ENCODE results near the gene TMEM88.

TMEM88 gene

DNA sequence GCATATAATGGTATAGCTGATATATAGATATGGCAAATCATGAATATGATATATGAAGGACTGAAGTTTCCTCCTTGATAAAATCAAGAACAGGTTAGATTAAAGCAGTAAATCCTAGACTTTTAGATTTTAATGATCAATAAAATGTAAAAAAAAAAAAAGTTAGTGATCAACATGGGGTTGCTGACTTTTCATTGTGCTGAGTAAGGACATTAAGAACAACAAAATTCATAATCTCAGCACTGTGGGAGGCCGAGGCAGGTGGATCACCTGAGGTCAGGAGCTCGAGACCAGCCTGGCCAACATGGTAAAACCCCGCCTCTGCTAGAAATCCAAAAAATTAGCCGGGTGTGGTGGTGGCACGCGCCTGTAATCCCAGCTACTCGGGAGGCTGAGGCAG, 23.4 kb downstream of the TMEM88 start:
- no peaks in the 10 kb centered on the region for H3K27me3 Mint-ChIP-seq
- DNase-seq (no peak), ATAC-seq (no peak)
- no peaks in the 10 kb centered on the region for H3K9me3 Mint-ChIP-seq
- H3K4me1 Mint-ChIP-seq = no peaks in the 10 kb centered on the region
- H3K27ac Mint-ChIP-seq = no peak overlapping the region
- H3K4me3 Mint-ChIP-seq = no peak overlapping the region
- peaks cover 8% of the 10 kb centered on the region for H3K36me3 Mint-ChIP-seq (ENCODE audit: low read depth)

DNA sequence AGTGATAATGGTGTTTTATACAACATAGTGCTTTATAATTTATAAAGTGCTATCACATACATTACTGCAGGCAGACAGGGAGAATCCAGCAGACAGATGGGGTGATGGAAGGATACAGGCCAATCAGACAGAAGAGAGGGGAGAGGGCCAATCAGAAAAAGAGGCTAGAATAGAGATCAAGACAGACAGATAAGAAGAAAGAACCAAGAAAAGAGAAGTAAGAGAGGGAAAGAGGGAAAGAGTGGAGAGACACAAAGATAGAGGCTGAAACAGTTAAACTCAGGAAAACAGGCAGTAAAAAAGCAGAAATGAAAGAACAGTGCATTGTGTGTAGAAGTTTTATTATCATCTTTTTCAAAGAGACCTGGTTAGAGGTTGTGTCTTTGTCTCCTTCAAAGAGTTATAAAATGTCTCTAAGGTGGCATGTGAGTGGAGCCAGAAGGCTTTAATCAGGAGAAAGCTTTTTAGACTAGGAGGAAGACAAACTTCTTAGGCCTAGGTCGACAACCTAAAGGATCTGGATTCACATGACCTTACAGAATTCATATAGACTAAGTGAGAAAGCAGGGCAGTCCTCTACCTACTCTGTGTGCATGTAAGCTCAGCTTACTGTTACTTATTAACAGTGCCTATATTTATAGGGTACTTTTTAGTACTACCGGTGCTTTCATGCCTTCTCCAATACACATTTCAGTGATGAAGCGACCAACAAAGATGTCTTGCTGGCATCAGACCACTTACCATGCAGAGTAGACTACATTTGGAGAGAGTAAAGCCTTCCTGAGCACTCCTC, 25.4 kb downstream of the TMEM88 start:
- Mint-ChIP-seq H3K27ac (no peak overlapping the region), H3K9me3 (no peaks in the 10 kb centered on the region), H3K4me1 (no peaks in the 10 kb centered on the region), H3K4me3 (no peak overlapping the region), H3K36me3 (ENCODE audit: low read depth) (peaks cover 4% of the 10 kb centered on the region), H3K27me3 (no peaks in the 10 kb centered on the region)
- DNase-seq (no peak), ATAC-seq (no peak)

DNA sequence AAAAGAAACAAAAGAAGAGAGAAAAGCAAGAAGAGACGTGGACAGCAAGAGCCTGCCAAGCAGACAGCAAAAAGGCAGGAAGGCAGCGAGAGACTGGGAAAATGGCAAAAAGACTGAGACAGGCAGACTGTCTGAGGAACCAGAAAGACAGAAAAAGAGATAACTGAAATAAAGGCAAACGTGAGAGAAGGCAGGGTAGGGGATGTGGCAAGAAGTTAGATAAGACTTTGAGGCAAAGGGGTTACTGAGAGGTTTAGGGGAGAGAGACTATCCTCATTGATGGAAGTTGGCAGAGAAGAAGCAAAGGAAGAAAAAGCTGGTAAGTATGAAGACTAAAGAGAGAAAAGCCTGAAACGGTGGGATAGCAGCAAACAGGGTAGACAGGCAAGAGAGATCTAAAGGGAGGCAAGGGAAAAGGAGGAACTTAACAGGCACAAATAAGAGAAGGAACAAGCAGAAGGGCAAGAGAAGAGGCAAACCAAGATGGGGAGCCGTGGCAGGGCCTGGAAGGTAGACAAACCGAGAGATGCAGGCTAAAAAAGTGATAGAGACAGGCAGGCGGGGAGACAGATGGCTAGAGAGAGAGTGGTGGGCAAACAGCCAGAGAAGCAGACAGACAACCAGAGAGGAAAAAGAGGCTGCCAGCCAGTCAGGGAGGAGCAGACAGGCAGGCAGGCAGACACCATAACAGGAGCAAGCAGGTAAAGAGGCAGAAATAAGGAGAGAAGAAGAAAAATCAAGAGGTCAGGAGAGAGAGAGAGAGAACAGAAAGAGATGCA, 26.6 kb downstream of the TMEM88 start:
- DNase-seq (no peak), ATAC-seq (no peak)
- Mint-ChIP-seq H3K36me3 (ENCODE audit: low read depth) (peaks cover 2% of the 10 kb centered on the region), H3K9me3 (no peaks in the 10 kb centered on the region), H3K27ac (no peak overlapping the region), H3K27me3 (no peaks in the 10 kb centered on the region), H3K4me1 (peaks cover 4% of the 10 kb centered on the region), H3K4me3 (no peak overlapping the region)

DNA sequence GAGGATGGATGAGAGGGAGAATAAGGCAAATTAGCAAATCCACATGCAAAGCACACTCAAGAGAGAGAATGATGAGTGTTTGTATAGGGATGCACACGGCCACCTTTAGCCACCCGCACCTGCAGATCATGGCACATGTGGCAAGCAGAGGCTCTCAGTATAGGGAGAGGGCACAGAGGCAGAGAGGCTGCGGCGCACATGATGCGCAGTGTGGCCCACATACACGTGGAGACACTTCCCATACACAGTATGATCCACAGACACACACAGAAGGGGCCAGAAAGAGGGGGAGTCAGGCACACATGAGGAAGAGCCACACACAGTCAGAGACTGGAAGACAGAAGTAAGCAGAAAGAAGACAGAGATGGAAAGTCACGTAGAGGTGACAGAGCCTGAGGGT, 27.2 kb downstream of the TMEM88 start:
- DNase-seq (no peak), ATAC-seq (no peak)
- H3K4me1 Mint-ChIP-seq = peaks cover 6% of the 10 kb centered on the region
- H3K27me3 Mint-ChIP-seq = no peaks in the 10 kb centered on the region
- no peak overlapping the region for H3K27ac Mint-ChIP-seq
- H3K36me3 Mint-ChIP-seq (ENCODE audit: low read depth) = peaks cover 2% of the 10 kb centered on the region
- H3K4me3 Mint-ChIP-seq = no peak overlapping the region
- H3K9me3 Mint-ChIP-seq = no peaks in the 10 kb centered on the region

DNA sequence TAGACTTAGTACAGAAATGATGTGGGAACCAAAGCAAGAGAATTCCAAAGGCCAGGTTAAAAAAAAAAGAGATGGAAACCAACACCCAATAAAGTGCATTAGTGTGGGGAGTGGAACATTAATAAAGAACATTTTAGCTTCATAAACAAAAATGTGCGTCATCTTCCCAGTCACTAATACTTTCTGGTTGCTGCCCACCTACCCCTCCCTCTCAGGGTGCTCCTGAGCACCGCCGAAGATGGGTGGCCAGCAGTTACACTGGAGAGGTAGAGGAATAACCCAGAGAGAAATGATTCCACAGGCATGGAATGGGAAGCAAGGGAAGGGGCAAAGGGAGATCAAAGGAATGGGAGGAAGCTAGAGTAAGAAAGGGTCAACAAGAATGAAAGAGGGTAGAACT, 27.8 kb downstream of the TMEM88 start:
- no peak for DNase-seq
- H3K9me3 Mint-ChIP-seq = no peaks in the 10 kb centered on the region
- peaks cover 6% of the 10 kb centered on the region for H3K4me1 Mint-ChIP-seq
- no peak overlapping the region for H3K27ac Mint-ChIP-seq
- H3K27me3 Mint-ChIP-seq = no peaks in the 10 kb centered on the region
- no peak overlapping the region for H3K4me3 Mint-ChIP-seq
- ATAC-seq = no peak
- peaks cover 2% of the 10 kb centered on the region for H3K36me3 Mint-ChIP-seq (ENCODE audit: low read depth)

DNA sequence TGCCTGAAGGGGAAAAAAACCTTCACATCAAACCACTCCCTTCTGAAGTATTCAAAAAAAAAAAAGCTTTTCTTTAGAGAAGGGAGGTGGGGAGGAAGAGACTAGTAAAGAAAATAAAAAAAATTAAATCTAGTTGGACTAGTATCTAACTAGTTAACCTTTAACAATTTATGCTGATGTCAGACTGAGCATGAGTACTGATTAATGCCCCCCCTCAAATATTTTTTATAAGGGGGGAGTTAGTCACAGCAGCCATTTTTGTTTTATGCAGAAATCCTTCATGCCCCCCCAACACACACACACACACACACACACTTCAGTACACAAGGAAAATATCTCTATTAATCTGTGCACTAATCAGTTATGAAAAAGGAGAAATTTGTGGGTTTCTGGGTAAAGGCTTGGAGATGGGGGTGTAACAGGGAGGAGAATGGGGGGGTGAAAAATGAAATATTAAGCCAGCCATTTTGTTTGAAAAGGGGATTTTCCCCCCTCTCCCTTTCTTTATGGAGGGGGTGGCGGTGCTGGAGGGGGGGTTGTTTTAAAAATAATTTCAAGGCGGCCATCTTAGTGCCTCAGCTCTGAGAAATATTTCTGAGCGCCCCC, 29.0 kb downstream of the TMEM88 start:
- Mint-ChIP-seq H3K36me3 (ENCODE audit: low read depth) (peaks cover 2% of the 10 kb centered on the region), H3K4me3 (peak overlapping the region; percentile 73), H3K27ac (peak overlapping the region; percentile 75), H3K27me3 (no peaks in the 10 kb centered on the region), H3K4me1 (peaks cover 6% of the 10 kb centered on the region), H3K9me3 (no peaks in the 10 kb centered on the region)
- ATAC-seq (no peak), DNase-seq (peak; percentile 18)

DNA sequence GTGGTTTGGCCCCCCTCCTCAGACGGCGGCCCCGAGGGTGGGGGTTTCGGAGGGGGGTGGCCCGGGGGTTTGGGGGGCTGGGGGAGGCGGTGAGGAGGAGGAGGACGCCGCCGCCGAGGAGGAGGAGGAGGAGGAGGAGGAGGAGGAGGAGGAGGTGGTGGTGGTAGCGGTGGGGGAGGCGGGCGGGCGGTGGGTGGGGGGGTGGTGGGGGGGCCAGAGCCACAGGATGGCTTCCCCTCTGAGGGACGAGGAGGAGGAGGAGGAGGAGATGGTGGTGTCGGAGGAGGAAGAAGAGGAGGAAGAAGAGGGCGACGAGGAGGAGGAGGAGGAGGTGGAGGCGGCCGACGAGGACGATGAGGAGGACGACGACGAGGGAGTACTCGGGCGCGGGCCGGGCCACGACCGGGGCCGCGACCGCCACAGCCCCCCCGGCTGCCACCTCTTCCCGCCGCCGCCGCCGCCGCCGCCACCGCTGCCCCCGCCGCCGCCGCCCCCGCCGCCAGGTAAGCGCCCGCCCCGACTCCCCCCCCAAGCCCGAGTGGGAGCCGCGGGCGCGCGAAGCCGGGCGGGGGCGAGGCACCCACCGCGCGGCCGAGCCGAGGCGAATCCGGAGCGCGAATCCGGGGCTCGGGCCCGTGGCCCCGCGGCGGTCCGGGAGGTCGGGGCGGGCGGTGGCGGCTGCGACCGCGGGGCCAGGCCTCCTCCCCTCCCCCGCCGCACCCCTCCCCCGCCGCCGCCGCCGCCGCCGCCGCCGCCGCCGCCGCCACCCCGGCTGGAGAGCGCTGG, 29.9 kb downstream of the TMEM88 start:
- Mint-ChIP-seq H3K9me3 (no peaks in the 10 kb centered on the region), H3K27me3 (no peaks in the 10 kb centered on the region), H3K27ac (peak overlapping the region; percentile 47), H3K4me1 (peaks cover 6% of the 10 kb centered on the region), H3K36me3 (ENCODE audit: low read depth) (peaks cover 7% of the 10 kb centered on the region), H3K4me3 (peak overlapping the region; percentile 69)
- DNase-seq (peak; percentile 29), ATAC-seq (no peak)

DNA sequence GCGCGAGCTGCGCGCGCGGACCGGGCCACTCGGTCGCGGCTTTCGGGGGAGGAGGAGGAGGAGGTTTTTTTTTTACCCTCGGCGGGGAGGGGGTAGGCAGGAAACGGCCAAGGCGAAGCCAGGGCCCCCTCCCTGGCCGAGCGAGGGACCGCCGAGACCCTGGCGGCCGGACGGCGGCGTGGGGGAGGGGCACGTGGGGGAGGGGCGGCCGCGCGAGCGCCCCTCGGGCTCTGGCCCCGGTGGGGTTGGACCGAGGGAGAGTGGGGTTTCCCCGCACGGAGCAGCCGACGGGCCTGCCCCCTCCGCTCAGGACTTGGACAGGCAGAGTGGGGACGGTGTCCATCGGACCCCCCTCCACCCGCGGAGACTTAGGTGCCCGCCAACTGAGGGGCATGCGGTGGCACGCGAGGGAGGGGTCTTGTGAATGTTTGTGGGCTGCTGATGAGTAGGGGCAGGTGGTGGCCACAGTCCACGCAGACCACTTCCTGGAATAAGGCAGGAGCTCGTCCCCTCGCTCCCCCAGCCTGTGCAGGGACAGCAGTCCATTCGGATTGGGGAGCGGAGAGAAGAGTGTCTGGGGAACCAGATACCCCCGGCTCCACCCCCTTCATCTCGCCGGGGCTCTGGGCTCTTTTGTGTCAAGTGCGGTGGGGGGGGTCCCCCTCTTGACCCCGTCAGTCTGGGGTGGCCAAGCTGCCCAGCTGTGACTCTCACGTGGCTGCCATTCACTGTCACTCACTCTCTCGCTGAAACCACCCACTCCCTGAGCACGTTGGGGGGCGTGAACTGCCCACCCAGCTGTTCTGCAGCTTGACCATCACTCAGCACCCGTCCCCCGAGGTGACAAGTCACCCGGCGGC, 30.7 kb downstream of the TMEM88 start:
- ATAC-seq (peak; percentile 16), DNase-seq (peak; percentile 63)
- no peaks in the 10 kb centered on the region for H3K9me3 Mint-ChIP-seq
- H3K36me3 Mint-ChIP-seq (ENCODE audit: low read depth) = peaks cover 15% of the 10 kb centered on the region
- H3K4me1 Mint-ChIP-seq = peaks cover 10% of the 10 kb centered on the region
- no peak overlapping the region for H3K27ac Mint-ChIP-seq
- H3K27me3 Mint-ChIP-seq = no peaks in the 10 kb centered on the region
- H3K4me3 Mint-ChIP-seq = no peak overlapping the region

DNA sequence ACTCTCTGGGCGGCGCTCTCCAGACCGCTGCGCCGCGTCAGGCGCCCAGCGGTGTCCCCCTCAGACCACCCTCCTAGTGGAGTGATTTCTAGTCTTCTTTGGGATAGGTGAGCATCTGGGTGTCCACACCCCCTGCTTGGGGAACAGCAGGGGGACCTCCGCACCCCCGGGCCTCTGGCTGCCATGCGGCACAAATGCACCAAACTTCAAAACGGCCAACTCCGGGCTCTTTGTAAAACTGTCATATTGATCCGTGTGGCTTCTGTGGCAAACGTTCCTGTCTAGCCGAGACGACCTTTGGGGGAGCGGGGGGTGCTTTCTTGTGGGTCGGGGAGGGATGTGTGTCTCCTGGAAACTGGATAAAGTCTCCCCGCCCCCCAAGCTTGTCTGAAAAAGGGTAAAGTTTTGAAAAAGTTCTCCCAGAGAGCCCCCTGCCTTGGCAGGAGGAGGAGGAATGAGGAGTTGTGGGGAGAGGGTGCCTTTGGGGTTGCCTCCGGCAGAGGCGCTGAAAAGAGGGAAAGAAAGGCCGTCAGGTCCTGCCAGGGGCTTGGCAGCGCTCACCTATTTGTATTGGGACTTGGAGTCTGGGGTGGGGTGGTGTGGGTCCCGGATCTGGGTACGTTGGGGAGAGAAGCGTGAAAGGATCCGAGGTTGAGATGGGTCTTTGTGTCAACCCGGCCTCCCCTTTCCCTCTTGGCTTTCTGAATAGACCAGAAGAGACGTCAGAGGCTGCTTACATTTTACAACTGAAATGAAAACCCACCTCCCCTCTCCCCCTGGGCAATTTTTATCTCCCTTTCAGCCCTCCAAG, 31.6 kb downstream of the TMEM88 start:
- Mint-ChIP-seq H3K4me3 (no peak overlapping the region), H3K9me3 (no peaks in the 10 kb centered on the region), H3K36me3 (ENCODE audit: low read depth) (peaks cover 22% of the 10 kb centered on the region), H3K27me3 (no peaks in the 10 kb centered on the region), H3K4me1 (peaks cover 10% of the 10 kb centered on the region), H3K27ac (no peak overlapping the region)
- ATAC-seq (peak; percentile 6), DNase-seq (peak; percentile 69)

DNA sequence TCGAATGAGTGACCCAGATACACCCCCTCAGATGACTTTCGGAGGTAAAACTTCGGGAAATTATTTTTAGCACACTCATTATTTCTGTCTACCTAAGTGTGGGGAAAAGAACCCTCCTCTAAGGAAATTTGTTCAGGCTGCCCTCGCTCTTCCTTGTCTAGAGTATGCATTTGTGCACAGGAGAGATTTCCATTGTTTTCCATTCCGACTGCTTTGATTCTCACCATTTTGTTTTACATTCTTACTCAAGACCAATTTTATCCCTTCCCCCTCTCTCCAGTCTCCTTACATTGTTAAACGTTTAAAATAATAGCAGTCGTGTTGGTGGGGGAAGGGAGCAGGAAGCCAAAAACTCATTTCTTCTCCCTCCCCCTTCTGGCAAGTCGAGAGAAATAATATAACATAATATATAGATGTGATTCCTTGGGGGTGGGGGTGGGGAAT, 32.2 kb downstream of the TMEM88 start:
- Mint-ChIP-seq H3K9me3 (no peaks in the 10 kb centered on the region), H3K27me3 (no peaks in the 10 kb centered on the region), H3K4me3 (no peak overlapping the region), H3K27ac (no peak overlapping the region), H3K4me1 (peaks cover 10% of the 10 kb centered on the region), H3K36me3 (ENCODE audit: low read depth) (peaks cover 26% of the 10 kb centered on the region)
- no peak for DNase-seq
- ATAC-seq = no peak

DNA sequence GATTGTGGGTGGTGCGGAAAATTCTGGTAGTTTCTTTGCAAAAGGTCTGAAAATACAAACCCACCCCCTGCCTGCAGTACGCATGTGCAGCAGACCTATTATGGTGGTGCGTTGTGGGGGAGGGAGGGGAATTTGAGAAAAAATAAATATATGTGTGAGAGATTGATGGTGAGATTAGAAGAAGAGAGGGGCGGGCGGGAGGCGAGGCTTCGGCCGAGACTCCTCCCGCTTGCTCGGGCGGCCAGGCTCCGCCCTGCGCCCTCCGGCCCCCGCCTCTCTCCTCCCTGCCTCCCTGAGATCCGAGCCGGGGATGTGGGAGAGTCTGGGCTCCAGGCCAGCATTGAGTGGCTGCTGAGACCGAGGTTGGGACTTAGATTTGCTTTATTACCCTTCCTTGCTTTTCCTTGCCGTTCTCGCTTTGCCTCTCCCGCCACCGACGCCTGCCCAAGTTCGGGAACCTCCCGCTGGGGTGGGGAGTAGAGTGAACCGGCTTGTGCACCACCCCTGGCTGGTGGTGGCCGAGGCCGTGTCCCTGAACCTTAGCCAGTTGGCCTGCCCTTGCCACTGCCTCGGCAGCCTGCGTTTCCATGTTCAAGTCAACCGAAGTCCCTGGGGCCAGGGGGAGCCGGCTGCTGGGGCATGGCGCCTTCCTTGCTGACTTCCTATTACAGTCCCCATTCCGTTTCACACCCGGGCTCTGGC, 32.8 kb downstream of the TMEM88 start:
- peak; percentile 76 for ATAC-seq
- no peak overlapping the region for H3K27ac Mint-ChIP-seq
- H3K4me3 Mint-ChIP-seq = no peak overlapping the region
- peaks cover 10% of the 10 kb centered on the region for H3K4me1 Mint-ChIP-seq
- DNase-seq = peak; percentile 85
- no peaks in the 10 kb centered on the region for H3K9me3 Mint-ChIP-seq
- no peaks in the 10 kb centered on the region for H3K27me3 Mint-ChIP-seq
- H3K36me3 Mint-ChIP-seq (ENCODE audit: low read depth) = peaks cover 27% of the 10 kb centered on the region

DNA sequence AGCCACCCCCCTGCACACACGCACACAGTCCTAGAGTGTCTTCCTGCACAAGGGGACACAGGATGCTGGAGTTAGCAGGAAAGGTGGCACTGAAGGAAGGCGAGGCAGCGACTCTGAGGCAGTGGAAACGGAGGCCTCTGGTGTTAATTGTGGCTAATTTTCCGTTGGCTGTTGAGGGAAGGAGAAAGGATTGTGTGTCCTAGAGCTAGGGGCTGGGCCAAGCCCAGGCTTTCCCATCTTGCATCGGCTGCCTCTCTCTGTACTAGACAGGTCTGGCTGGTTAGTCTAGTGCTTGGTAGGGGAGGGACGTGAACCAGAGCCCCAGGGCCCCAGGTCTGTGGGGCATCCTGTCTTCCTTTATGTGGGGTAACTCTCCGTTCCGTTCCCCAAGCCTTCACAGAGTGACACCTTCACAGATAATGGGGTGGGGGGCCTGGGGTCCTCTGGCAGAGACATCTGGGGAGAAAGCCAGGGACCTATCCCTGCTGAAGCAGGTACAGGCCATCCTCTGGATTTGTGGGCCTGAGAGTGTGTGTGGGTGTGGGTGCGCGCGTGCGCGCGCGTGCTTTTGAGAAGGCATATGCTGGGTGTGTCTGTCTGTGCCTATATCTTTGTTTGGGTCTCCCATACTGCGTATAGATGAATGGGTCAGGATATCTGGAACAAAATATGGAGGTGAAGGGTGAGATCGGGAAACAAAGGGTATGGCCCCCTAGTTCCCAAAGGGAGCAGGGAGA, 33.5 kb downstream of the TMEM88 start, which contains the start of gene CHD3:
CHD3 (plus strand) TSS at position 606 of the 737 bp plus-strand sequence. CDS start 212 bp downstream, outside the sequence.
- H3K36me3 Mint-ChIP-seq (ENCODE audit: low read depth) = peaks cover 27% of the 10 kb centered on the region
- H3K27me3 Mint-ChIP-seq = no peaks in the 10 kb centered on the region
- H3K9me3 Mint-ChIP-seq = no peaks in the 10 kb centered on the region
- no peak within 1 kb of the TSS for H3K27ac Mint-ChIP-seq
- H3K4me1 Mint-ChIP-seq = peaks cover 10% of the 10 kb centered on the region
- DNase-seq (peak; percentile 65), ATAC-seq (peak; percentile 25)
- H3K4me3 Mint-ChIP-seq = no peak within 1 kb of the TSS

All from activated naive CD8-positive, alpha-beta T cell treated with anti-CD3 and anti-CD28 coated beads, Interleukin-2, amount 50 U/mL, for 24 hours (primary cell).